ENCODE measurements around the gene EIF2A. TPM values are rescaled to one million over a fixed set of nuclear protein-coding genes. Genes with fewer than 3 reads are reported as not detected.

Gene EIF2A
- total and polyA plus RNA-seq, 9 of the 15 experiments (the other 6 are each of a cell fraction or from before 2014, with no cell fraction given), result 106 to 192 (median 168) TPM

GRCh38 chr3:150519026-150519425 is 27.6 kb upstream of the EIF2A start:
- Histone ChIP-seq H3K4me3 (no peak overlapping the region), H3K79me2 (ENCODE audit: control insufficient read depth, insufficient read depth, low read length) (no peaks in the 10 kb centered on the region), H3K27ac (ENCODE audit: extremely low read depth, low read depth, low read length) (no peak overlapping the region), H3K4me1 (replicated peaks in 1 of 2; ENCODE audit: control insufficient read depth in 2 of 2, insufficient read depth in 2 of 2, low read length in 2 of 2) (peaks cover 0 to 4% of the 10 kb centered on the region in 2 experiments; a peak in 1 of 5 replicates), H3K27me3 (ENCODE audit: control insufficient read depth in 2 of 2, insufficient read depth in 2 of 2, low read length in 2 of 2) (no peaks in the 10 kb centered on the region), H4K20me1 (replicated peaks; ENCODE audit: control insufficient read depth, insufficient read depth, low read length) (no peaks in the 10 kb centered on the region), H3K9me3 (replicated peaks; ENCODE audit: control insufficient read depth, insufficient read depth, low read depth, low read length) (peaks cover 3% of the 10 kb centered on the region; the same call in 1 of the 2 replicates), H3K36me3 (ENCODE audit: control insufficient read depth, insufficient read depth, low read length) (no peaks in the 10 kb centered on the region), H3K4me2 (ENCODE audit: insufficient read depth, low read length) (no peak overlapping the region), H3K9ac (ENCODE audit: insufficient read depth in 1 of 2, low read depth in 2 of 2, low read length in 2 of 2) (no peak overlapping the region), H2AFZ (ENCODE audit: low read depth, low read length) (0 out of 2 replicates have a peak overlapping the region, but pooled peaks have one; percentile 29), H3K9me1 (ENCODE audit: control insufficient read depth, insufficient read depth, low read length) (no peaks in the 10 kb centered on the region)
- DNase-seq (ENCODE audit: extremely low read depth in 1 of 4, low spot score in 3 of 4) (no peak), FAIRE-seq (no peak), ATAC-seq (no peak)
- BruUV-seq (replicated peaks), result no TSS peak
- intact Hi-C loops (cut with micrococcal nuclease), result no loop called here
- WGBS (ENCODE audit: insufficient coverage, low coverage, missing lambda C conversion rate), result 17% methylated on average over 3 of the region's 3 CpGs
- in situ Hi-C loops (cut with MboI), result loop anchor here (25.0 kb wide), 2 partner anchors 557 to 618 kb away; partner anchors contain the start of gene PFN2
- TF ChIP-seq STAT5A (IDR thresholded peaks at IDR 0.05; ENCODE audit: borderline replicate concordance, low read length) (no peak), ZNF764 (CRISPR knock-in tag; IDR thresholded peaks at IDR 0.05; ENCODE audit: low read depth) (no peak)
- TF ChIP-seq, protein P1, sequence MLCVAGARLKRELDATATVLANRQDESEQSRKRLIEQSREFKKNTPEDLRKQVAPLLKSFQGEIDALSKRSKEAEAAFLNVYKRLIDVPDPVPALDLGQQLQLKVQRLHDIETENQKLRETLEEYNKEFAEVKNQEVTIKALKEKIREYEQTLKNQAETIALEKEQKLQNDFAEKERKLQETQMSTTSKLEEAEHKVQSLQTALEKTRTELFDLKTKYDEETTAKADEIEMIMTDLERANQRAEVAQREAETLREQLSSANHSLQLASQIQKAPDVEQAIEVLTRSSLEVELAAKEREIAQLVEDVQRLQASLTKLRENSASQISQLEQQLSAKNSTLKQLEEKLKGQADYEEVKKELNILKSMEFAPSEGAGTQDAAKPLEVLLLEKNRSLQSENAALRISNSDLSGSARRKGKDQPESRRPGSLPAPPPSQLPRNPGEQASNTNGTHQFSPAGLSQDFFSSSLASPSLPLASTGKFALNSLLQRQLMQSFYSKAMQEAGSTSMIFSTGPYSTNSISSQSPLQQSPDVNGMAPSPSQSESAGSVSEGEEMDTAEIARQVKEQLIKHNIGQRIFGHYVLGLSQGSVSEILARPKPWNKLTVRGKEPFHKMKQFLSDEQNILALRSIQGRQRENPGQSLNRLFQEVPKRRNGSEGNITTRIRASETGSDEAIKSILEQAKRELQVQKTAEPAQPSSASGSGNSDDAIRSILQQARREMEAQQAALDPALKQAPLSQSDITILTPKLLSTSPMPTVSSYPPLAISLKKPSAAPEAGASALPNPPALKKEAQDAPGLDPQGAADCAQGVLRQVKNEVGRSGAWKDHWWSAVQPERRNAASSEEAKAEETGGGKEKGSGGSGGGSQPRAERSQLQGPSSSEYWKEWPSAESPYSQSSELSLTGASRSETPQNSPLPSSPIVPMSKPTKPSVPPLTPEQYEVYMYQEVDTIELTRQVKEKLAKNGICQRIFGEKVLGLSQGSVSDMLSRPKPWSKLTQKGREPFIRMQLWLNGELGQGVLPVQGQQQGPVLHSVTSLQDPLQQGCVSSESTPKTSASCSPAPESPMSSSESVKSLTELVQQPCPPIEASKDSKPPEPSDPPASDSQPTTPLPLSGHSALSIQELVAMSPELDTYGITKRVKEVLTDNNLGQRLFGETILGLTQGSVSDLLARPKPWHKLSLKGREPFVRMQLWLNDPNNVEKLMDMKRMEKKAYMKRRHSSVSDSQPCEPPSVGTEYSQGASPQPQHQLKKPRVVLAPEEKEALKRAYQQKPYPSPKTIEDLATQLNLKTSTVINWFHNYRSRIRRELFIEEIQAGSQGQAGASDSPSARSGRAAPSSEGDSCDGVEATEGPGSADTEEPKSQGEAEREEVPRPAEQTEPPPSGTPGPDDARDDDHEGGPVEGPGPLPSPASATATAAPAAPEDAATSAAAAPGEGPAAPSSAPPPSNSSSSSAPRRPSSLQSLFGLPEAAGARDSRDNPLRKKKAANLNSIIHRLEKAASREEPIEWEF (CRISPR knock-in tag; IDR thresholded peaks at IDR 0.05), result no peak
- ChIA-PET POLR2A (no interaction called here), CTCF (ENCODE audit: low intra/inter-chr PET ratio) (no interaction called here)
